Measurements from ENCODE around the gene PCNX2.
"Not testable (repeated sequence)": the region's sequence is repeated elsewhere in the genome, so short reads cannot be mapped to it uniquely, and the experiment has no call there.

Gene PCNX2

DNA sequence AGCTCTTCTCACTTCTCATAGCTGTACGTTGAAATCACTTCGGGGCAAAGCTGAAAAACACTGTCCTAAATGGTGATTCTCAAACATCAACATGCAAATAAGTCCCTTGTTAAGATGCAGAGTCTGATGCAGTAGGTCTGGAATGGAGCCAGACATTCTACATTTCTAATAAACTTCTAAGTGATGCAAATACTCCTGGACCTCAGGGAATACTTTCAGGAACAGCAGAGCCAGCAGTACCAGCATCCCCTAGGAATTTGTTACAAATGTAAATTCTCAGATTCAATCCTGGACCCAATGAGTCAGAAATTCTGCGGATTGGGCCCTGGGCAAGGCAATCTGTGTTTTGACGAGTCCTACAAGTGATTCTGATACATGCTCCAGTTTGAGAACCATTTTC lies 152.3 kb downstream of the PCNX2 start:
- DNase-seq: no peak
- Histone ChIP-seq H3K27me3 (no peaks in the 10 kb centered on the region), H3K36me3 (no peaks in the 10 kb centered on the region), H3K4me1 (no peaks in the 10 kb centered on the region), H3K9me3 (no peaks in the 10 kb centered on the region), H3K4me3 (ENCODE audit: low read depth, low read length) (no peak overlapping the region)
- no peak for TF ChIP-seq CTCF (IDR thresholded peaks at IDR 0.05; ENCODE audit: low read depth, low read length)

GRCh38 chr1:233140974-233141373 lies 154.6 kb downstream of the PCNX2 start:
- Histone ChIP-seq H3K4me1 (no peaks in the 10 kb centered on the region), H3K4me3 (ENCODE audit: low read depth, low read length) (no peak overlapping the region), H3K27me3 (no peaks in the 10 kb centered on the region), H3K36me3 (no peaks in the 10 kb centered on the region), H3K9me3 (no peaks in the 10 kb centered on the region)
- no peak for TF ChIP-seq CTCF (IDR thresholded peaks at IDR 0.05; ENCODE audit: low read depth, low read length)
- DNase-seq: no peak

DNA sequence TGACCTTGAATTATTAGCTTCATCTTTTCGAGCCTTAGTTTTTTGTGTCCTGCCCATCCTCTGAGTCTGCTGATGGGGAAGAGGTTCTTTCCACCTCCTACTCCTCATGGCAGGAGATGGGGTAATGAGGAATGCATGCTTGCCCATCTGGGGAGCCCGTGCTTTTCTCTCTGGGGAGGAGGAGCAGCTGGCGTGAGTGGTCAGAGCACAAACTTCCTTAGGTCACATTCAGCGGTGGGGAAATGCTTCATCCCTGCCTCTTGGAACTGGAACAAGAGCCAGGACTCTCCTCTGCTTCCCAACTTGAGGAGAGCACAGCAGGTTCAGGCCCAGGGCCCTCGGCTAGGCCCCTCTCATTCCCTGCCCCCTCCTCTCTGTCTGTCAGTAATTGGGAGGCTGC lies 155.0 kb downstream of the PCNX2 start:
- no peaks in the 10 kb centered on the region for H3K9me3 ChIP-seq
- H3K27me3 ChIP-seq: no peaks in the 10 kb centered on the region
- no peaks in the 10 kb centered on the region for H3K36me3 ChIP-seq
- H3K4me1 ChIP-seq: no peaks in the 10 kb centered on the region
- H3K4me3 ChIP-seq (ENCODE audit: low read depth, low read length): no peak overlapping the region
- no peak for DNase-seq
- TF ChIP-seq CTCF (IDR thresholded peaks at IDR 0.05; ENCODE audit: low read depth, low read length): no peak

GRCh38 chr1:233138788-233139585 lies 156.5 kb downstream of the PCNX2 start:
- Histone ChIP-seq H3K9me3 (no peaks in the 10 kb centered on the region), H3K27me3 (no peaks in the 10 kb centered on the region), H3K4me1 (no peaks in the 10 kb centered on the region), H3K36me3 (no peaks in the 10 kb centered on the region), H3K4me3 (ENCODE audit: low read depth, low read length) (no peak overlapping the region)
- DNase-seq: no peak
- no peak for TF ChIP-seq CTCF (IDR thresholded peaks at IDR 0.05; ENCODE audit: low read depth, low read length)

GRCh38 chr1:233135833-233136232 lies 159.7 kb downstream of the PCNX2 start:
- Histone ChIP-seq H3K36me3 (no peaks in the 10 kb centered on the region), H3K9me3 (no peaks in the 10 kb centered on the region), H3K4me1 (no peaks in the 10 kb centered on the region), H3K27me3 (no peaks in the 10 kb centered on the region), H3K4me3 (ENCODE audit: low read depth, low read length) (no peak overlapping the region)
- DNase-seq: no peak
- no peak for TF ChIP-seq CTCF (IDR thresholded peaks at IDR 0.05; ENCODE audit: low read depth, low read length)

GRCh38 chr1:233132445-233132844 lies 163.1 kb downstream of the PCNX2 start:
- no peak for TF ChIP-seq CTCF (IDR thresholded peaks at IDR 0.05; ENCODE audit: low read depth, low read length)
- Histone ChIP-seq H3K4me3 (ENCODE audit: low read depth, low read length) (no peak overlapping the region), H3K9me3 (peaks cover 5% of the 10 kb centered on the region; the same call in 1 of the 2 replicates), H3K27me3 (no peaks in the 10 kb centered on the region), H3K36me3 (no peaks in the 10 kb centered on the region), H3K4me1 (no peaks in the 10 kb centered on the region)
- no peak for DNase-seq

- H3K4me3 ChIP-seq (ENCODE audit: low read depth, low read length); H3K36me3 ChIP-seq; DNase-seq; H3K27me3 ChIP-seq; H3K4me1 ChIP-seq; H3K9me3 ChIP-seq: not testable (repeated sequence)
Measured at GRCh38 chr1:233129031-233129430, 166.5 kb downstream of the PCNX2 start.
